ENCODE measurements around the gene ZFP64.
"Not testable (repeated sequence)": the region's sequence is repeated elsewhere in the genome, so short reads cannot be mapped to it uniquely, and the experiment has no call there.

The ZFP64 gene

DNA sequence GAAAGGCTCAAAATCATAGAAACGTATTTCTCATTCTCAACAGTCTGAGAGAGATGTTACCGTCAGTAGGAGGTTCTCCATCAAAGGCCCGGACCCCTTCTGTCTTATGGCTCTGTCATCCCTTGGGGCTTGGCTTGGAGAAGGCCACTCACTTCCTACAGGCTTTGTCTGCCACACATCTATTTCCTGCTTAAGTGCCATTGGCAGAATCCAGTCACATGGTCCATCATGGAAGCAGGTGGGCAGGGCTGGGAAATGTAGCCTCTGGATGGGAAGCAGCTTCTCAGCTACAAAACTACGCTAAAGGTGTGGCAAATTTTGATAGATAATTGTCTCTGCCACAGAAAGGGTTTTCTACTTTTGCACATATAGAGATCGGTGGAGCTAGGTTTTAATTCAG lies 12.6 kb upstream of the ZFP64 start:
- TF ChIP-seq, protein P1, sequence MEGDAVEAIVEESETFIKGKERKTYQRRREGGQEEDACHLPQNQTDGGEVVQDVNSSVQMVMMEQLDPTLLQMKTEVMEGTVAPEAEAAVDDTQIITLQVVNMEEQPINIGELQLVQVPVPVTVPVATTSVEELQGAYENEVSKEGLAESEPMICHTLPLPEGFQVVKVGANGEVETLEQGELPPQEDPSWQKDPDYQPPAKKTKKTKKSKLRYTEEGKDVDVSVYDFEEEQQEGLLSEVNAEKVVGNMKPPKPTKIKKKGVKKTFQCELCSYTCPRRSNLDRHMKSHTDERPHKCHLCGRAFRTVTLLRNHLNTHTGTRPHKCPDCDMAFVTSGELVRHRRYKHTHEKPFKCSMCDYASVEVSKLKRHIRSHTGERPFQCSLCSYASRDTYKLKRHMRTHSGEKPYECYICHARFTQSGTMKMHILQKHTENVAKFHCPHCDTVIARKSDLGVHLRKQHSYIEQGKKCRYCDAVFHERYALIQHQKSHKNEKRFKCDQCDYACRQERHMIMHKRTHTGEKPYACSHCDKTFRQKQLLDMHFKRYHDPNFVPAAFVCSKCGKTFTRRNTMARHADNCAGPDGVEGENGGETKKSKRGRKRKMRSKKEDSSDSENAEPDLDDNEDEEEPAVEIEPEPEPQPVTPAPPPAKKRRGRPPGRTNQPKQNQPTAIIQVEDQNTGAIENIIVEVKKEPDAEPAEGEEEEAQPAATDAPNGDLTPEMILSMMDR (conservative IDR thresholded peaks at IDR 0.05; ENCODE audit: control insufficient read depth, insufficient read depth, low read depth, low read length) = no peak
- DNase-seq (ENCODE audit: low read depth) = peak; percentile 2
- H3K4me3 ChIP-seq (ENCODE audit: control insufficient read depth, low read depth, low read length) = no peak overlapping the region

DNA sequence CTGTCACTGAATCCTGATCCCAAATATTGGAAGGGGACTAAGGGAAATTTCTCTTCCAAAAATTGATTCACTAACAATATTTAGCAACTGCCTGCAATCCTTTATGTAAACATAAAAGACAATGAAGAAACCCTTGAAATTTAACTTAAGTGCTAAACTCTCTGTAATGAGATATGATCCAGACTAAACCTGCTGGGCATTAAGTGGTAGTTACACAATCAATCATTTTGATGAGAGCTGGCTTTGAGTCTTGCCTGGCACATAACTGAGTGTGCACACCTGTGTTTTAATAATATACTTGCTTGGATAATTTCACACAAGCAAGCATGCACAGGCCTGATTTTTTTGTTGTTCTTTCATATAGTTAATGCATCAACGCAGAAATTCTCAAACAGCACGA lies 9.8 kb upstream of the ZFP64 start:
- TF ChIP-seq, protein P1 (conservative IDR thresholded peaks at IDR 0.05; ENCODE audit: control insufficient read depth, insufficient read depth, low read depth, low read length) = no peak
- no peak overlapping the region for H3K4me3 ChIP-seq (ENCODE audit: control insufficient read depth, low read depth, low read length)
- DNase-seq (ENCODE audit: low read depth) = no peak

DNA sequence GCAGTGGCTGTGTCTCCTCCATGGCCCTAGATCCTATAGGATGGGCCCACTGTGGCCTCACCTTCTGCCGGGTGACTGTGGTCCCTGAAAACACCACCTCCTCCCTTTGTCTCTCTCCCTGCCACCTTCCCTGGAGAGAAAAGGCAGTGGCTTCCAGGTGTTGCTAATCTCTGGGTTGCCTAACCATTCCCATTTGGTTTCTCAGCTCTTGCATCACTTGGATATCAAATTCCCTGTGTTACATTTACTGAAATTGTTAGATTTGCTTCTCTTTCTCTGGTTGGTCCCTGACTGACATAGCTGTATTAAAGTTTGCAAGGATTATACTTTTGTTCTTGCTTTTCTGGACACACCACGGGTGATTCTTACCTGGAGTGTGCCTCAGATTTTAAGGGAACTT lies 9.3 kb upstream of the ZFP64 start:
- no peak overlapping the region for H3K4me3 ChIP-seq (ENCODE audit: control insufficient read depth, low read depth, low read length)
- peak; percentile 2 for DNase-seq (ENCODE audit: low read depth)
- TF ChIP-seq, protein P1 (conservative IDR thresholded peaks at IDR 0.05; ENCODE audit: control insufficient read depth, insufficient read depth, low read depth, low read length) = no peak

DNA sequence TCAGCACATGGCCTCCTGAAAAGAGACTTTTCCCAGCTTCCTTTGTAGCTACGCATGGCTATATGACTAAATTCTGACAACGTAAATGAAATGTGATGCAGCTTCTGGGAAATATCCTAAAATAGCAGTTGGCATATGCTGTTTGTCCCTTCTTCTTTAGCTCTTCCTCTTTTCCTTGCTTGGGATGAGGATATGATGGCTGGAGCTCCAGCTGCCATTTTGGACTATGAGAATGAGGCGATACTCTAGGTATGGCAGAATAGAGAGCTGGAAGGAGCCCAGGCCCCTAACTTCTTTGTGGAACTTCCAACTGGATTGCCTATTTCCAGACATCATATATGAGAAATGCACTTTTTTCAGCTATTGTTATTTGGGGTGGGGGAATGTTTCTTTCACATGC lies 5.3 kb upstream of the ZFP64 start:
- no peak overlapping the region for H3K4me3 ChIP-seq (ENCODE audit: control insufficient read depth, low read depth, low read length)
- DNase-seq (ENCODE audit: low read depth) = no peak
- TF ChIP-seq, protein P1 (conservative IDR thresholded peaks at IDR 0.05; ENCODE audit: control insufficient read depth, insufficient read depth, low read depth, low read length) = no peak

DNA sequence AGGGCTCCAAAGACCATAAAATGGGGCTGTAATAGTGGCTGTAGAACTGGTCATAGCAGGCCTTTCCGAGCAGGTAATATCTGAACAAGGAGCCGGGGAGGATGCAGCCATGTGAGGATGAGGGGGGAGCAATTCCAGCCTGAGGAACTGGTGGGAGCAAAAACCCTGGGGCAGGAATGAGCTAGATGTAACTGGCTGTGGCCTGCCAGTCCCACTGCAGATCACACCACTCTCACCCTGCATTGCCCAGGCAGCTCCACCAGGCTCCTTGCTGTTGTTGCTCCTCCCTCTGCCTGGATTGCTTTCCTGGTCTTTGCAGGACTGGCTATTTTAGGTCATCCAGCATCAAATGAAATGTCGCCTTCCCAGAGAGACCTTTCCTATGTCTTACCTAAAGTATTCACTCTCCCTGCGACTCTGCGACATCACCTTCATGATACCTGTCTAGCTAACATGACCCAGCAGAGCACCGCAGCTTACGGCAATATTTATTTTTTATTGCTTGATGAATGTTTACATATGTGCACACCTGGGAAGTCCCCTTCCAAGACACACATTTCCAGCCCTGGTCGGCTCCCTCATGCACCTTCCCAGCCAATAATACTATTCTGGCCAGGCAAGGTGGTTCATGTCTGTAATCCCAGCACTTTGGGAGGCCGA lies 2.4 kb upstream of the ZFP64 start:
- no peak for DNase-seq (ENCODE audit: low read depth)
- TF ChIP-seq, protein P1 (conservative IDR thresholded peaks at IDR 0.05; ENCODE audit: control insufficient read depth, insufficient read depth, low read depth, low read length) = no peak
- no peak overlapping the region for H3K4me3 ChIP-seq (ENCODE audit: control insufficient read depth, low read depth, low read length)

DNA sequence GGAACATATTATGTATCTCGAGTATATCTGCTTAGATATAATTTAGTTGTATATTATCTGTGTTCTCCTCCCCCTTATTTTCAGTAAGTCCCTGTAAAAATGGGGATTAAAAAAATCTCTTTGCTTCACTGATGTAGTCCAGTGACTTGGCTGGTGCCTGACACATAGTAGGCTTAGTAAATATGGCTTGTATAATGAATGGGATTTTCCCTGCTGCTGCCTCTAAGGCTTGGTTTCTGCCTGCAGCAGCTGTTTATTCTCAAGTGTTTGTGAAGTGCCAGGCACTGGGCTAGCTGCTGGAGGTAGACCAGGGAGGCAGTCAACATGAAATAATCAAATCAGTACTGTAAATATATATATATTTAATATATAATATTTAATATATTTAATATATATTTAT lies 1.6 kb upstream of the ZFP64 start:
- TF ChIP-seq, protein P1 (conservative IDR thresholded peaks at IDR 0.05; ENCODE audit: control insufficient read depth, insufficient read depth, low read depth, low read length) = no peak
- no peak overlapping the region for H3K4me3 ChIP-seq (ENCODE audit: control insufficient read depth, low read depth, low read length)
- no peak for DNase-seq (ENCODE audit: low read depth)

DNA sequence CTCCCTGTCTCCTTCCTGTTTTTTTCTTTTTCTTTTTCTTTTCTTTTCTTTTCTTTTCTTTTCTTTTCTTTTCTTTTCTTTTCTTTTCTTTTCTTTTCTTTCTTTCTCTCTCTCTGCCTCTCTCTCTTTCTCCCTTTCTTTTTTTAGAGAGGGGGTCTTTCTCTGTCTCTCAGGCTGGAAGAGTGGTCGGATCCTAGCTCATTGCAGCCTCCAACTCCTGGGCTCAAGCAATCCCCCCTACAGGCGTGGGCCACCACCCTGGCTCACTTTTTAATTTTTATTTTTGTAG lies 1.1 kb upstream of the ZFP64 start:
- not testable (repeated sequence) for H3K4me3 ChIP-seq (ENCODE audit: control insufficient read depth, low read depth, low read length); DNase-seq (ENCODE audit: low read depth)
